SIG-M5 treated with dmso at 0.1 percent for 504 hours (cell line): Measurements from ENCODE around the gene STK11IP.

Experiments
- DNase-seq: peaks from one replicate; lab custom pipeline; 2025; ENCODE audit not compliant: unreplicated experiment; lab: John Stamatoyannopoulos, UW

STK11IP gene

GRCh38 chr2:219615894-219616293 is 18.2 kb downstream of the STK11IP start:
- DNase-seq: no peak

GRCh38 chr2:219616550-219616949 is 18.9 kb downstream of the STK11IP start:
- DNase-seq: no peak

GRCh38 chr2:219618733-219619122 is 21.1 kb downstream of the STK11IP start:
- DNase-seq: no peak

- no peak for DNase-seq
These were observed 21.6 kb downstream of the STK11IP start for GRCh38 chr2:219619235-219619634.

- DNase-seq: no peak
These were observed 22.9 kb downstream of the STK11IP start for GRCh38 chr2:219620546-219620945.

- DNase-seq: no peak
These were observed 24.3 kb downstream of the STK11IP start for GRCh38 chr2:219621935-219622334.

GRCh38 chr2:219622472-219622871 is 24.8 kb downstream of the STK11IP start:
- DNase-seq: no peak

GRCh38 chr2:219624565-219624964 is 26.9 kb downstream of the STK11IP start:
- no peak for DNase-seq

GRCh38 chr2:219625179-219625578 is 27.5 kb downstream of the STK11IP start:
- no peak for DNase-seq

GRCh38 chr2:219626540-219626939 is 28.9 kb downstream of the STK11IP start:
- no peak for DNase-seq

- DNase-seq: no peak
These were observed 29.7 kb downstream of the STK11IP start, which contains the start of gene SLC4A3 for GRCh38 chr2:219627103-219628100. TSS of gene SLC4A3 (plus strand) at chr2:219627630. CDS start at chr2:219627993, 363 bp downstream.

- no peak for DNase-seq
These were observed 30.8 kb downstream of the STK11IP start for GRCh38 chr2:219628235-219628985.

- no peak for DNase-seq
These were observed 31.6 kb downstream of the STK11IP start for GRCh38 chr2:219628986-219629901.

GRCh38 chr2:219629976-219630695 is 32.5 kb downstream of the STK11IP start:
- no peak for DNase-seq

- no peak for DNase-seq
These were observed 33.2 kb downstream of the STK11IP start for GRCh38 chr2:219630770-219631405.

- DNase-seq: no peak
These were observed 33.8 kb downstream of the STK11IP start for GRCh38 chr2:219631406-219631891.

- no peak for DNase-seq
These were observed 34.5 kb downstream of the STK11IP start for GRCh38 chr2:219631904-219632759.

GRCh38 chr2:219632760-219633105 is 35.1 kb downstream of the STK11IP start:
- no peak for DNase-seq
